Endodermal cell (in vitro differentiated cells): Measurements from ENCODE around the gene SMOC2. TPM values are rescaled to one million over a fixed set of nuclear protein-coding genes. Genes with fewer than 3 reads are reported as not detected.

Experiments used
- DNase-seq: peaks from one replicate; pipeline ENCODE4 v3.0.0-alpha.2; 2017
- H3K27ac ChIP-seq: 2 replicates; pipeline ENCODE4 v1.5.1; 2013; ENCODE audit warnings: mild to moderate bottlenecking, low read depth, low read length, moderate library complexity
- H3K27me3 ChIP-seq: 2 replicates; pipeline ENCODE4 v1.6.1; 2013; ENCODE audit warnings: mild to moderate bottlenecking, low read length, moderate library complexity; ENCODE audit not compliant: insufficient read depth, control insufficient read depth, poor library complexity, severe bottlenecking
- H3K36me3 ChIP-seq: 2 replicates; pipeline ENCODE4 v1.7.0; 2013; ENCODE audit warnings: mild to moderate bottlenecking, low read length, moderate library complexity; ENCODE audit not compliant: control insufficient read depth, insufficient read depth
- H3K4me1 ChIP-seq: one replicate; pipeline ENCODE4 v1.7.0; 2013; ENCODE audit warnings: low read length; ENCODE audit not compliant: control insufficient read depth, insufficient read depth
- H3K4me3 ChIP-seq: 2 replicates; pipeline ENCODE4 v1.5.1; 2013; ENCODE audit warnings: mild to moderate bottlenecking, low read length, moderate library complexity
- H3K9ac ChIP-seq: 2 replicates; pipeline ENCODE4 v1.6.1; 2013; ENCODE audit warnings: mild to moderate bottlenecking, low read length, moderate library complexity; ENCODE audit not compliant: poor library complexity, severe bottlenecking; ENCODE audit errors: extremely low read depth
- H3K9me3 ChIP-seq: 2 replicates; pipeline ENCODE4 v1.6.1; 2013; ENCODE audit warnings: mild to moderate bottlenecking, low read length, moderate library complexity; ENCODE audit not compliant: control insufficient read depth
- H3K27ac Mint-ChIP-seq: 2 replicates; pipeline ENCODE4 v1.8.0; 2020; ENCODE audit warnings: mixed read lengths
- H3K27me3 Mint-ChIP-seq: 2 replicates; pipeline ENCODE4 v1.8.0; 2021; ENCODE audit warnings: mild to moderate bottlenecking, mixed read lengths; ENCODE audit not compliant: insufficient read depth
- H3K36me3 Mint-ChIP-seq: 2 replicates; pipeline ENCODE4 v1.8.0; 2020; ENCODE audit warnings: low read depth, mixed read lengths
- H3K4me1 Mint-ChIP-seq: 2 replicates; pipeline ENCODE4 v1.8.0; 2020; ENCODE audit warnings: mixed read lengths
- H3K4me3 Mint-ChIP-seq: 2 replicates; pipeline ENCODE4 v1.8.0; 2020; ENCODE audit warnings: mild to moderate bottlenecking, moderate library complexity, mixed read lengths
- H3K9me3 Mint-ChIP-seq: 2 replicates; pipeline ENCODE4 v1.8.0; 2020; ENCODE audit warnings: mild to moderate bottlenecking, mixed read lengths
- WGBS, 2 experiments: methylation state at CpG; one replicate each; pipeline versions ENCODE4 v1.1.5 to v1.1.7; 2013; ENCODE audit warnings: missing lambda C conversion rate in 2 of 2, mixed read lengths in 1 of 2; ENCODE audit not compliant: insufficient coverage in 1 of 2, insufficient read length in 1 of 2; 5-methylcytosine and 5-hydroxymethylcytosine counted together
- total RNA-seq, 2 donors: library from RNA; stranded (reverse); fragmentation: NEBNext Ultra II Directional in 1 of 2; extraction: Animal tissue kit (Norgen Biotek cat#: 25700) in 1 of 2; gene quantifications; 2 replicates in 1 of 2; 3 replicates in 1 of 2; pipeline ENCODE4 v1.2.1, GENCODE V29; 2021
- TF ChIP-seq, protein P1 (sequence below): fragments of 200-600 bp; sonication (generic); conservative IDR thresholded peaks from 2 replicates; pipeline ENCODE4 v1.5.0; 2021; ENCODE audit warnings: antibody characterized with exemption, mild to moderate bottlenecking

The SMOC2 gene
- total RNA-seq, 2 donors from 2014 or later, result 0.20 TPM; not detected in 1

DNA sequence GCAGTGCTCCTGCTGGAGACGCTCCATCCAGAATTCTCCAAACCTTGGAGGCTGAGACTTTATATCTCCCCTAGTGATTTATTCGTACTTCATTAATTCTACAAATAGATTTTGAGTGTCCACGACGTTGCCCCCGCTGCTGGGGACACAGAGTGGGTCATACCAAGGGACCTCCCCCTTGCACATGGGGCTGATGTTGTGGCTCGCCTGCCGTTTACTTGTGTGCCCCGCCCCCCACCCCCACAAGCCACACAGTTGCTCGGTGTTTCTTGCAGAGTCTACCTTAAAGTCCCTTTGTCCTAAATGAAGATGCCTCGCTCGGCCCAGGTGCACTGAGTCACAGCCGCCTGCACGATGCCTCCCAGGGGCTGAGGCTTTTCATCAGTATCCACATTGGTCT lies 20.3 kb upstream of the SMOC2 start:
- DNase-seq, result peak; percentile 13
- Mint-ChIP-seq H3K27ac (no peak overlapping the region), H3K36me3 (no peaks in the 10 kb centered on the region), H3K27me3 (peaks cover 2% of the 10 kb centered on the region), H3K4me1 (no peaks in the 10 kb centered on the region), H3K9me3 (no peaks in the 10 kb centered on the region), H3K4me3 (no peak overlapping the region)
- Histone ChIP-seq H3K4me3 (no peak overlapping the region), H3K9me3 (no peaks in the 10 kb centered on the region), H3K9ac (no peak overlapping the region), H3K27ac (no peak overlapping the region), H3K4me1 (no peaks in the 10 kb centered on the region), H3K27me3 (no peaks in the 10 kb centered on the region), H3K36me3 (no peaks in the 10 kb centered on the region)
- WGBS, 2 experiments, result 88 to 97% methylated on average over 9 to 13 of the region's 13 CpGs
- TF ChIP-seq, protein P1, sequence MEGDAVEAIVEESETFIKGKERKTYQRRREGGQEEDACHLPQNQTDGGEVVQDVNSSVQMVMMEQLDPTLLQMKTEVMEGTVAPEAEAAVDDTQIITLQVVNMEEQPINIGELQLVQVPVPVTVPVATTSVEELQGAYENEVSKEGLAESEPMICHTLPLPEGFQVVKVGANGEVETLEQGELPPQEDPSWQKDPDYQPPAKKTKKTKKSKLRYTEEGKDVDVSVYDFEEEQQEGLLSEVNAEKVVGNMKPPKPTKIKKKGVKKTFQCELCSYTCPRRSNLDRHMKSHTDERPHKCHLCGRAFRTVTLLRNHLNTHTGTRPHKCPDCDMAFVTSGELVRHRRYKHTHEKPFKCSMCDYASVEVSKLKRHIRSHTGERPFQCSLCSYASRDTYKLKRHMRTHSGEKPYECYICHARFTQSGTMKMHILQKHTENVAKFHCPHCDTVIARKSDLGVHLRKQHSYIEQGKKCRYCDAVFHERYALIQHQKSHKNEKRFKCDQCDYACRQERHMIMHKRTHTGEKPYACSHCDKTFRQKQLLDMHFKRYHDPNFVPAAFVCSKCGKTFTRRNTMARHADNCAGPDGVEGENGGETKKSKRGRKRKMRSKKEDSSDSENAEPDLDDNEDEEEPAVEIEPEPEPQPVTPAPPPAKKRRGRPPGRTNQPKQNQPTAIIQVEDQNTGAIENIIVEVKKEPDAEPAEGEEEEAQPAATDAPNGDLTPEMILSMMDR, result no peak

DNA sequence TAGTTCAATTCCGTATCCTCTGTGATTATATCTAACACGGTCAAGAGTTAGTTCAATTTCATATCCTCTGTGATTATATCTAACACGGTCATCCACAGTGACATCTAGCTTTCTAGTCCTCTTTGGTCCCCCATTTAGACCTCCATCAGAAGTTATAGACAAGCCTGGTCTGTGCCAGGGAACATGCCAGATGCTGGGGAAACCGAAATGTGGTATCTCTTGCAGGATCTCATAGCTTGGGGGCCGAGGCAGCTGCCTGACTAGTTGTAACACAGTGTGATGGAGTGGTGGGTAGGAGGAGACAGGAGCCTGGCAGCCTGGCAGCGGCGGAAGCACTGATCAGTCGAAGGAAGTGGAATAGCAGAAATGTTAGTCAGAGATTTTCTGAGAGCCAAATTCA lies 13.8 kb upstream of the SMOC2 start:
- no peak overlapping the region for H3K4me3 ChIP-seq

DNA sequence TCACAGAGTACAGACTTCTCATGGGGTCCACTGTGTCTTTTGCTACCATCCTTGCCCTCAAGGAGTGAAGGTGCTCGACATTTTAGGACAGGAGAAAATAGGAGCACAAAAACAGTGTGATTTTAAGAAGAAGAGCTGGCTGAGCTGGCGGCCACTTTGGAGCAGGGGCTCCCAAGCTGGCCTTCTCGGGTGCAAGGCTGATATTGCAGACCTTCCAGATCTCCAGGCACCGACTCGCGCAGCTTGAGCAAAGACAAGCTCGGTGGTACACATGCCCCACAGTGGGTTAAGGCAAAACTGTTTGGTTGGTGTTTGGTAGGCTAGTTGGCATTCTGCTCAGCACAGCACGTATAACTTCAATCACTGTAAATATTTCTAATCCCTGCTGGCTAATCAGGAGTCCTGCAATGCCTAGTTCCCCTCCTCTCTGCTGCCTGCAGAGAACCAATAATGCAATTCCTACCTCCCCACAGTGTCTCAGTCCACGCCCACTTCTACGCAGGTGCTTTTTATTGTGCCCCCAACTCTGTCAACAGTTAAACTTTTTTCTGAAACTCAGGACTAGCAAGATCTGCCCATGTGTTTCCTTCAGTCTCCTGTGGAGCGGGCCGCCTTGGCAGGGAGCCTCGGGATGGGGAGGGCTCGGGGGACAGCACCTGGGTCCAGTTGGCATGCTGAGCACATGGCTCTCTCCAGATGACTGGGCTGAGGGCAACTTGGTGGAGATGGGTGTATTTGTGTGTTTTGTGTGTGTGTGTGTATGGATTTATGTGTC lies 12.7 kb upstream of the SMOC2 start:
- Histone ChIP-seq H3K27me3 (no peaks in the 10 kb centered on the region), H3K4me1 (no peaks in the 10 kb centered on the region), H3K9ac (no peak overlapping the region), H3K36me3 (no peaks in the 10 kb centered on the region), H3K27ac (no peak overlapping the region), H3K9me3 (no peaks in the 10 kb centered on the region), H3K4me3 (no peak overlapping the region)
- Mint-ChIP-seq H3K4me1 (no peaks in the 10 kb centered on the region), H3K4me3 (no peak overlapping the region), H3K27me3 (peaks cover 5% of the 10 kb centered on the region), H3K36me3 (no peaks in the 10 kb centered on the region), H3K27ac (no peak overlapping the region), H3K9me3 (no peaks in the 10 kb centered on the region)
- TF ChIP-seq, protein P1, result no peak
- no peak for DNase-seq
- WGBS, 2 experiments, result 81 to 86% methylated on average over 6 to 14 of the region's 14 CpGs

More for the DNA sequence above, 13.8 kb upstream of the SMOC2 start:
- H3K36me3 ChIP-seq, result no peaks in the 10 kb centered on the region
- Mint-ChIP-seq H3K27me3 (peaks cover 5% of the 10 kb centered on the region), H3K9me3 (no peaks in the 10 kb centered on the region), H3K36me3 (no peaks in the 10 kb centered on the region), H3K4me1 (no peaks in the 10 kb centered on the region), H3K27ac (no peak overlapping the region), H3K4me3 (no peak overlapping the region)
- no peak overlapping the region for H3K27ac ChIP-seq
- H3K9ac ChIP-seq, result no peak overlapping the region
- H3K9me3 ChIP-seq, result no peaks in the 10 kb centered on the region
- no peaks in the 10 kb centered on the region for H3K27me3 ChIP-seq
- DNase-seq, result no peak
- TF ChIP-seq, protein P1, result no peak
- 93 to 100% methylated on average over 7 to 8 of the region's 8 CpGs for WGBS, 2 experiments
- H3K4me1 ChIP-seq, result no peaks in the 10 kb centered on the region
